Measurements from ENCODE around the gene PARVA.

PARVA gene

DNA sequence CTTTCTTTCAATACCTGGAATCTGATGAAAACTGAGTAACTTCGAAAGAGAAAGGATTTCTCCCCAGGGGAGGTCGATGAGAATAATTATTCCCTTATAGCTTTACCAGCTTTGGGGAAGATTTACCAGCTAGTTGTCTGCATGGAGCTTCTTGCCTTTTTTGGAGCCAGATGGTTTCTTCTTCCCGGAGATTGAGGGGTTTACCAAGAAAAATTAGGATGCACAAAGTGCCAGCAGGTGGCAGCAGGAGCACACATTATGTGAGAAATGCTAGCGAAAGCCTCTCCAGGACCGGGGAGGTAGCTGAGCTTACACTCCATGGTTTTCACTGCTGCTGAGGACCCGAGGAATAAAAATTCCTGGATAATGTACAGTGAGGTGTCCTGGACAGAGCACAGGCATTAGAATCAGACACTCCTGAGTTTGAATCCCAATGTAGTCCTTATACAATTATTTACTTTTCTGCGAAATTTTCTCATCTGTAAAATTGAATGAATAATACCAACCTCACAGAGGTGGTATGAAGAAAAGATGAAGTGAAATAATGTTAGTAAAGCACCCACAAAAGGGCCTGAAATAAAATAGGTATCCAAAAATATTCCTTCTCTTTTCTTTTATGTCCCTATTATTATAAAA lies 46.0 kb upstream of the PARVA start:
- TF ChIP-seq TCF4 (CRISPR knock-in tag; IDR thresholded peaks at IDR 0.05; ENCODE audit: borderline replicate concordance), result no peak
- TF ChIP-seq ZFP30 (CRISPR knock-in tag; IDR thresholded peaks at IDR 0.05), result no peak
- no peak for TF ChIP-seq ZFP3 (CRISPR knock-in tag; IDR thresholded peaks at IDR 0.05)
- TF ChIP-seq BACH2 (CRISPR knock-in tag; IDR thresholded peaks at IDR 0.05; ENCODE audit: borderline replicate concordance), result no peak
- TF ChIP-seq RARB (CRISPR knock-in tag; IDR thresholded peaks at IDR 0.05), result no peak
- peak; percentile 93 for ATAC-seq

- TF ChIP-seq PPARA (CRISPR knock-in tag; IDR thresholded peaks at IDR 0.05; ENCODE audit: borderline replicate concordance) (no peak), BACH2 (CRISPR knock-in tag; IDR thresholded peaks at IDR 0.05; ENCODE audit: borderline replicate concordance) (no peak), ESRRG (CRISPR knock-in tag; IDR thresholded peaks at IDR 0.05) (no peak), GLIS3 (CRISPR knock-in tag; IDR thresholded peaks at IDR 0.05) (no peak), PATZ1 (CRISPR knock-in tag; IDR thresholded peaks at IDR 0.05; ENCODE audit: borderline replicate concordance) (no peak), ISL1 (CRISPR knock-in tag; IDR thresholded peaks at IDR 0.05) (no peak), CSDC2 (CRISPR knock-in tag; IDR thresholded peaks at IDR 0.05) (no peak), RARB (CRISPR knock-in tag; IDR thresholded peaks at IDR 0.05) (no peak), TSHZ2 (CRISPR knock-in tag; IDR thresholded peaks at IDR 0.05) (no peak), ZNF565 (CRISPR knock-in tag; conservative IDR thresholded peaks at IDR 0.05; ENCODE audit: low read depth) (no peak), CREB5 (CRISPR knock-in tag; IDR thresholded peaks at IDR 0.05; ENCODE audit: low read depth) (no peak), SNAI2 (CRISPR knock-in tag; IDR thresholded peaks at IDR 0.05) (no peak)
- TF ChIP-seq, protein P1, sequence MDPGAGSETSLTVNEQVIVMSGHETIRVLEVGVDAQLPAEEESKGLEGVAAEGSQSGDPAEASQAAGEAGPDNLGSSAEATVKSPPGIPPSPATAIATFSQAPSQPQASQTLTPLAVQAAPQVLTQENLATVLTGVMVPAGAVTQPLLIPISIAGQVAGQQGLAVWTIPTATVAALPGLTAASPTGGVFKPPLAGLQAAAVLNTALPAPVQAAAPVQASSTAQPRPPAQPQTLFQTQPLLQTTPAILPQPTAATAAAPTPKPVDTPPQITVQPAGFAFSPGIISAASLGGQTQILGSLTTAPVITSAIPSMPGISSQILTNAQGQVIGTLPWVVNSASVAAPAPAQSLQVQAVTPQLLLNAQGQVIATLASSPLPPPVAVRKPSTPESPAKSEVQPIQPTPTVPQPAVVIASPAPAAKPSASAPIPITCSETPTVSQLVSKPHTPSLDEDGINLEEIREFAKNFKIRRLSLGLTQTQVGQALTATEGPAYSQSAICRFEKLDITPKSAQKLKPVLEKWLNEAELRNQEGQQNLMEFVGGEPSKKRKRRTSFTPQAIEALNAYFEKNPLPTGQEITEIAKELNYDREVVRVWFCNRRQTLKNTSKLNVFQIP (CRISPR knock-in tag; IDR thresholded peaks at IDR 0.05; ENCODE audit: borderline replicate concordance, low read depth), result no peak
- TF ChIP-seq, protein P2, sequence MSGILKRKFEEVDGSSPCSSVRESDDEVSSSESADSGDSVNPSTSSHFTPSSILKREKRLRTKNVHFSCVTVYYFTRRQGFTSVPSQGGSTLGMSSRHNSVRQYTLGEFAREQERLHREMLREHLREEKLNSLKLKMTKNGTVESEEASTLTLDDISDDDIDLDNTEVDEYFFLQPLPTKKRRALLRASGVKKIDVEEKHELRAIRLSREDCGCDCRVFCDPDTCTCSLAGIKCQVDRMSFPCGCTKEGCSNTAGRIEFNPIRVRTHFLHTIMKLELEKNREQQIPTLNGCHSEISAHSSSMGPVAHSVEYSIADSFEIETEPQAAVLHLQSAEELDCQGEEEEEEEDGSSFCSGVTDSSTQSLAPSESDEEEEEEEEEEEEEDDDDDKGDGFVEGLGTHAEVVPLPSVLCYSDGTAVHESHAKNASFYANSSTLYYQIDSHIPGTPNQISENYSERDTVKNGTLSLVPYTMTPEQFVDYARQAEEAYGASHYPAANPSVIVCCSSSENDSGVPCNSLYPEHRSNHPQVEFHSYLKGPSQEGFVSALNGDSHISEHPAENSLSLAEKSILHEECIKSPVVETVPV (CRISPR knock-in tag; IDR thresholded peaks at IDR 0.05), result no peak
- ATAC-seq, result no peak
These were observed 33.8 kb upstream of the PARVA start for GRCh38 chr11:12343526-12343925.

DNA sequence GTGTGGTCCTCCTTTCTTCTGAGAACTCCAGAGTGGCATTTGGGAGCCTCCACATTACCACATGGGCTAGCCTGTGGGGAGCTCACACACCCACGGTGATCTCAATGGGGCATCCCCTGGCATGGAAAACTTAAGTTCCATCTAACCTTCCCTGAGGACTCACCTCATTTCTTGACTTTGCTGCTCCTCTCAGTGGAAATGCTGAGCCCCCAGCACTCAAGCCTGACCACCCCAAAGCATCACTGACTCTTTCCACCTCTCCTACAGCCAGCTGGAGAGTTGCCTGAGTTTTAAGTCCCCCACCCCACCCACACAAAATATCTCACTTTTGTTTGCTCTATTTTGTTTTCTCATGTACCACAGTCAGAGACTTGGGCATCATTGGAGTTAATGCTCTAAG lies 23.8 kb upstream of the PARVA start:
- no peak for ATAC-seq
- TF ChIP-seq TOX (CRISPR knock-in tag; IDR thresholded peaks at IDR 0.05; ENCODE audit: borderline replicate concordance) (no peak), GLIS3 (CRISPR knock-in tag; IDR thresholded peaks at IDR 0.05) (no peak), ZNF565 (CRISPR knock-in tag; conservative IDR thresholded peaks at IDR 0.05; ENCODE audit: low read depth) (no peak), CSDC2 (CRISPR knock-in tag; IDR thresholded peaks at IDR 0.05) (no peak), ESRRG (CRISPR knock-in tag; IDR thresholded peaks at IDR 0.05) (no peak), ZFP30 (CRISPR knock-in tag; IDR thresholded peaks at IDR 0.05) (no peak), SNAI2 (CRISPR knock-in tag; IDR thresholded peaks at IDR 0.05) (no peak), TCF4 (CRISPR knock-in tag; IDR thresholded peaks at IDR 0.05; ENCODE audit: borderline replicate concordance) (no peak), ZNF70 (CRISPR knock-in tag; IDR thresholded peaks at IDR 0.05) (no peak), CREB5 (CRISPR knock-in tag; IDR thresholded peaks at IDR 0.05; ENCODE audit: low read depth) (no peak), PPARA (CRISPR knock-in tag; IDR thresholded peaks at IDR 0.05; ENCODE audit: borderline replicate concordance) (no peak), ISL1 (CRISPR knock-in tag; IDR thresholded peaks at IDR 0.05) (no peak), OSR1 (CRISPR knock-in tag; IDR thresholded peaks at IDR 0.05) (no peak)
- TF ChIP-seq, protein P1 (CRISPR knock-in tag; IDR thresholded peaks at IDR 0.05; ENCODE audit: borderline replicate concordance, low read depth), result no peak
- TF ChIP-seq, protein P2 (CRISPR knock-in tag; IDR thresholded peaks at IDR 0.05), result no peak
